ENCODE measurements around the gene GON4L. TPM values are rescaled to one million over a fixed set of nuclear protein-coding genes. Genes with fewer than 3 reads are reported as not detected.
A peak's percentile ranks its signal among the peaks of the same experiment; 100 is the strongest.
"Not testable (repeated sequence)": the region's sequence is repeated elsewhere in the genome, so short reads cannot be mapped to it uniquely, and the experiment has no call there.

Gene GON4L
- total and polyA plus RNA-seq, 8 donors = 9.3 to 68.7 (median 39.0) TPM

GRCh38 chr1:155717041-155717440 is 140.0 kb downstream of the GON4L start:
- no peak for TF ChIP-seq POLR2AphosphoS5 (IDR thresholded peaks at IDR 0.05)
- TF ChIP-seq, protein P1, sequence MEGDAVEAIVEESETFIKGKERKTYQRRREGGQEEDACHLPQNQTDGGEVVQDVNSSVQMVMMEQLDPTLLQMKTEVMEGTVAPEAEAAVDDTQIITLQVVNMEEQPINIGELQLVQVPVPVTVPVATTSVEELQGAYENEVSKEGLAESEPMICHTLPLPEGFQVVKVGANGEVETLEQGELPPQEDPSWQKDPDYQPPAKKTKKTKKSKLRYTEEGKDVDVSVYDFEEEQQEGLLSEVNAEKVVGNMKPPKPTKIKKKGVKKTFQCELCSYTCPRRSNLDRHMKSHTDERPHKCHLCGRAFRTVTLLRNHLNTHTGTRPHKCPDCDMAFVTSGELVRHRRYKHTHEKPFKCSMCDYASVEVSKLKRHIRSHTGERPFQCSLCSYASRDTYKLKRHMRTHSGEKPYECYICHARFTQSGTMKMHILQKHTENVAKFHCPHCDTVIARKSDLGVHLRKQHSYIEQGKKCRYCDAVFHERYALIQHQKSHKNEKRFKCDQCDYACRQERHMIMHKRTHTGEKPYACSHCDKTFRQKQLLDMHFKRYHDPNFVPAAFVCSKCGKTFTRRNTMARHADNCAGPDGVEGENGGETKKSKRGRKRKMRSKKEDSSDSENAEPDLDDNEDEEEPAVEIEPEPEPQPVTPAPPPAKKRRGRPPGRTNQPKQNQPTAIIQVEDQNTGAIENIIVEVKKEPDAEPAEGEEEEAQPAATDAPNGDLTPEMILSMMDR (IDR thresholded peaks at IDR 0.05) = no peak
- TF ChIP-seq POLR2A (IDR thresholded peaks at IDR 0.05) = no peak
- TF ChIP-seq EP300 (IDR thresholded peaks at IDR 0.05) = no peak
- intact Hi-C loops (cut with DNase I; ENCODE audit: low total_unique reads) = no loop called here
- peaks cover 5 to 74% (median 57%) of the 10 kb centered on the region in 4 donors for H3K36me3 ChIP-seq
- H3K9me3 ChIP-seq = no peaks in the 10 kb centered on the region
- peaks cover 0 to 6% (median 0%) of the 10 kb centered on the region in 4 donors for H3K4me1 ChIP-seq
- no peak overlapping the region for H3K4me3 ChIP-seq
- no peak for DNase-seq
- 85 to 88% (median 87%) methylated on average over 7 of the region's 7 CpGs for WGBS, 5 donors
- peak overlapping the region in 1 of 5 donors; percentile 10 for H3K27ac ChIP-seq
- H3K27me3 ChIP-seq = no peaks in the 10 kb centered on the region

DNA sequence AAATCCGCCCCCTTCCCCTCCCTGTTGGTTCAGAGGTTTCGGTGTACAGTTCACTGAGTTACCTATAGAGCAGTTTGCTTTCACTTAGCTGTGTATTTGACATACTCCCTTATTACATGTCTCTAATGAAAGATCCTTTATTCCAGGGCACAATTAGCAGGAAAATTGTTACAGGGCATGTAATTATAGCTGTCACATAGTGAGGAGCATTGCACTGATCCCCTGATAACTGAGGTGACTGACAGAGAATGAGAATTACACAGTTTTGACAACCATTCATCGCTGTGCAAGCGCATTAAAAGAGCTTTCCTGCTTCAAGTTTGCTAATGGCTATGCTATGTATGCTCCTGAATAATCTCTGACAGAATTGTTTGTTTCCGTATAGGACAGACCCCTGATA is 141.2 kb downstream of the GON4L start:
- DNase-seq = no peak
- Histone ChIP-seq H3K36me3 (peaks cover 0 to 63% (median 52%) of the 10 kb centered on the region in 4 donors), H3K27me3 (no peaks in the 10 kb centered on the region), H3K4me3 (no peak overlapping the region), H3K27ac (no peak overlapping the region), H3K4me1 (peaks cover 0 to 6% (median 0%) of the 10 kb centered on the region in 4 donors), H3K9me3 (no peaks in the 10 kb centered on the region)
- 95 to 99% (median 97%) methylated on average over 5 of the region's 5 CpGs for WGBS, 5 donors
- no peak for TF ChIP-seq POLR2A (IDR thresholded peaks at IDR 0.05)
- no peak for TF ChIP-seq POLR2AphosphoS5 (IDR thresholded peaks at IDR 0.05)
- TF ChIP-seq, protein P1 (IDR thresholded peaks at IDR 0.05) = no peak
- TF ChIP-seq EP300 (IDR thresholded peaks at IDR 0.05) = no peak
- intact Hi-C loops (cut with DNase I; ENCODE audit: low total_unique reads) = no loop called here

DNA sequence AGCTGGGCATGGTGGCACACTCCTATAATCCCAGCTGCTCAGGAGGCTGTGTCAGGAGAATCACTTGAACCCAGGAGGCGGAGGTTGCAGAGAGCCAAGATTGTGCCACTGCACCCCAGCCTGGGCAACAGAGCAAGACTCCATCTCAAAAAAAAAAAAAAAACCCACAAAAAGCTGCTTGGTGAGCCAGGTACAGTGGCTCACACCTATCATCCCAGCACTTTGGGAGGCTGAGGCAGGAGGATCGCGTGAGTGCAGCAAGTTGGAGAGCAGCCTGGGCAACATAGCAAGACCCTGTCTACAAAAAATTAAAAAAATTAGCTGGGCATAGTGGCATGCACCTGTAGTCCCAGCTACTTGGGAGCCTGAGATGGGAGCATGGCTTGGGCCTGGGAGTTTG is 142.0 kb downstream of the GON4L start:
- WGBS, 5 donors = 89 to 100% (median 97%) methylated on average over 3 of the region's 3 CpGs

GRCh38 chr1:155713075-155713474 is 143.9 kb downstream of the GON4L start:
- peak in 1 of 2 donors; percentile 18 for DNase-seq
- intact Hi-C loops (cut with DNase I; ENCODE audit: low total_unique reads) = no loop called here
- Histone ChIP-seq H3K9me3 (no peaks in the 10 kb centered on the region), H3K4me3 (no peak overlapping the region), H3K4me1 (peaks cover 0 to 6% (median 0%) of the 10 kb centered on the region in 4 donors), H3K27me3 (no peaks in the 10 kb centered on the region), H3K27ac (no peak overlapping the region), H3K36me3 (peaks cover 0 to 48% (median 39%) of the 10 kb centered on the region in 4 donors)
- no peak for TF ChIP-seq POLR2A (IDR thresholded peaks at IDR 0.05)
- TF ChIP-seq POLR2AphosphoS5 (IDR thresholded peaks at IDR 0.05) = no peak
- TF ChIP-seq EP300 (IDR thresholded peaks at IDR 0.05) = no peak
- TF ChIP-seq, protein P1 (IDR thresholded peaks at IDR 0.05) = no peak
- 55 to 68% (median 61%) methylated on average over 2 of the region's 2 CpGs for WGBS, 5 donors

More for the DNA sequence above, 142.0 kb downstream of the GON4L start:
- H3K4me1 ChIP-seq; H3K9me3 ChIP-seq; H3K4me3 ChIP-seq; DNase-seq; H3K27me3 ChIP-seq; intact Hi-C loops (cut with DNase I; ENCODE audit: low total_unique reads); H3K27ac ChIP-seq: not testable (repeated sequence)
- peaks cover 0 to 60% (median 51%) of the 10 kb centered on the region in 4 donors for H3K36me3 ChIP-seq

DNA sequence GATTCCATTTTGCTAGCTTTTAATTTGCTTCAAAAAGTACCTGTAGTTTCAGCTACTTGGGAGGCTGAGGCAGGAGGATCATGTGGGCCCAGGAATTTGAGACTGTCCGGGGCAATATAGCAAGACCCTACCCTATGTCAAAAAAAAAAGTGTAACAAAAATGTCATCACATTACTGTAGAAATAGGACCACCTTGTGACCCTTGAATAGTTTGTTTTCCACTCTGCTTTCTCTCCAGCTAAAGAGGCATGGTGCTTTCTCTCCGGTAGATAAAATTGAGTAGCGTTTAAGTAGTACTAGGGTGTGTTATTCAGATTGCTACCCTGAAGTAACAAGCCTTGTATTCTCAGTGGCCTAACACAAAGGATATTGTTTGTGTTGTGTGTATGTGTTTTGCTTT is 144.4 kb downstream of the GON4L start:
- peaks cover 0 to 45% (median 35%) of the 10 kb centered on the region in 4 donors for H3K36me3 ChIP-seq
- H3K27me3 ChIP-seq; H3K9me3 ChIP-seq; H3K4me3 ChIP-seq; intact Hi-C loops (cut with DNase I; ENCODE audit: low total_unique reads); H3K4me1 ChIP-seq; H3K27ac ChIP-seq: not testable (repeated sequence)
- WGBS, 5 donors = 60 to 83% (median 66%) methylated on average over 3 of the region's 3 CpGs
- peak in 1 of 2 donors; percentile 7 for DNase-seq

- WGBS, 5 donors = 94 to 100% (median 99%) methylated on average over 1 to 3 of the region's 3 CpGs
- intact Hi-C loops (cut with DNase I; ENCODE audit: low total_unique reads); H3K9me3 ChIP-seq: not testable (repeated sequence)
Observed at GRCh38 chr1:155711457-155711856, 145.6 kb downstream of the GON4L start.

More at GRCh38 chr1:155711457-155711856, 145.6 kb downstream of the GON4L start:
- not testable (repeated sequence) for DNase-seq, H3K27ac ChIP-seq, H3K4me3 ChIP-seq, H3K4me1 ChIP-seq, H3K27me3 ChIP-seq
- peaks cover 0 to 34% (median 29%) of the 10 kb centered on the region in 4 donors for H3K36me3 ChIP-seq
